ENCODE measurements around the gene DDN.

Gene DDN

DNA sequence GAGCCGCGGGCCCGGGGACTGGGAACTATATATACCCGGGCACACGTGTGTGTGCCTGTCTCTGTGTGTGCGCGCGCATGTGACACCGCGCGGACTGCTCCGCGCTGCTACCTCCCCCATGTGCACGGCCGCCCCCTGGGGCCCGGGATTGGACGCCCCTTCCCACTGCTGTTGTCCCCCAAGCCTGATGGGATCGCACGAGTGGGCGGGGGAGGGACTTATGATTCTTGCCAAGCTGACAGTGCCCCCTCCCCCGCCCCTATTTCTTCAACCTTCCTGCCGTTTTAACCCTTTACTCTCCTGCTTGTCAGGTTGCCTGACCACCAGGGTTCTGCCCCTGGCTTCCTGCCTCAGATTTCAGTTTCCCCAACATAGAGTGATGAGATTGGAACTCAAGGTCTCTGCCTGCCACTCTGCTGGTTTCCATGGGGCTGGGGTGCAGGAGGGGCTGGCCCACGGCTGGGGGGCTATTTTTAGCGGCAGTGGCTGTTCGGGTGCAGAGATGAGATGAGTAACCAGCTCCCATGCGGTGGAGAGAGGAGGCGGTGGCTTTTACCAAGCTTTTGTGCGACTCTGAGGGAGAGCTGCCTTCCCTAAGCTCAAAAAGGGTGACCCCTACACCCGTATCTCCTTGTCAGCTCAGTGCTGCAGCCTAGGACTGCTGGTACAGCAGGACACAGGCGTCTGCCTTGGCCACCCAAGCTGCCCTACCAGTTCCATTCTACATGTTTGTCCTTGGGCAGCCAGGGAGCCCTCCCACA is at the start of gene DDN:
Gene DDN (minus strand): TSS at position 5 of the 761 bp plus-strand sequence. CDS start 88 bp downstream, outside the sequence.
- no peak for TF ChIP-seq CTCF (conservative IDR thresholded peaks at IDR 0.05)
- no peak for TF ChIP-seq ZFX (IDR thresholded peaks at IDR 0.05)
- H3K27ac ChIP-seq: no peak within 1 kb of the TSS

DNA sequence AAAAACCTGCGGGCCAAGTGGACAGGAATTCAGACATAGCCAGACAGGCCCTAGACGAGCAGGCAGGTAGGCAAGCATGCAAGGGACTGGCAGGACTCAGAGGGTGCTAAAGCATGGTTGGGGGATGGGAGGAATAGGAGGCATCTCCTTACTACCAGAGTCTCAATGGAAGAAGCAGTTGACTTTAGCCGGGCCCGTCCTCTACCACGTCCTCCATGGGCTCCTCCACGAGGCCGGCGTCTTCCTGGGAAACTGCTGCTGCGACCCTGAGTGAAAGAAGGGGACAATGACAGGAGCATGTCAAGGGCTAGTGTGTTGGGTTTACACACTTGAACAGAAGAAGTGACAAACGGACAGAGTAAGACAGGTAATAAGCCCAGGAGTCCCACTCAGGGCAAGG is 49.8 kb upstream of the DDN start:
- H3K27ac ChIP-seq: no peak overlapping the region
- no peak for TF ChIP-seq CTCF (conservative IDR thresholded peaks at IDR 0.05)
- no peak for TF ChIP-seq ZFX (IDR thresholded peaks at IDR 0.05)

DNA sequence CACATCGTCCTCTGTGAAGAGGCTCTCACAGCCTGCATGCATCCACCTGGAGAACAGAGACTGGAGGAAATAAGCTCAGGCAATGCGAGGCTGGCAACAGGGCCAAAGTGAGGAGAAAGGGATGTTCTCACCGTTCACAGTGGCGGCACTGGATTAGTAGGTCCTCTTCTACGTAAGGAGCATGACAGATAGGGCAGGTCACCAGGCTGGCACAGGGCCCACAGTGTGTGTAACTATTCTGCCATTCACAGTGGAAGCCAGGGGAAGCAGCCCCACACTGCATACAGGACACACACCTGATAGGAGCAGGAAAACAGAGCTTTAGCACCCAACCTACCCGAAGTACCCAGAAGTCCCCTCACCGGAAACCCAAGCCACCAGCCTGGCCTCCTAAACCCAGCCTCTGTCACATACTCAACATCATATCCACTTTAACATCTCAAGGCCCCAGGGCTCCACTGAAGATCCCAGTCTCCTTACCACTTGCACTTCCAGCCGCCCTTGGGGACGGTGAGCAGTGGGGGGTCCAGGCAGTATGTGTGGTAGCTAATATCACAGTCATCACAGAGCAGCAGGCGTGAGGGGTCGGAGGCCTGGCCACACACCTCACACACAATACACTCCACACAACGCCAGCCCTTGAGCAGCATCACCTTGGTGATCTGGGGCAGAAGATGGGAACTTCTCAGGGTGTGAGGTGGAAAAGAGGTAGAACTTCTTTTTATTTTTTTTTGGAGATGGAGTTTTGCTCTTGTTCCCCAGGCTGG is 47.1 kb upstream of the DDN start:
- H3K27ac ChIP-seq: no peak overlapping the region
- TF ChIP-seq ZFX (IDR thresholded peaks at IDR 0.05): no peak
- no peak for TF ChIP-seq CTCF (conservative IDR thresholded peaks at IDR 0.05)

DNA sequence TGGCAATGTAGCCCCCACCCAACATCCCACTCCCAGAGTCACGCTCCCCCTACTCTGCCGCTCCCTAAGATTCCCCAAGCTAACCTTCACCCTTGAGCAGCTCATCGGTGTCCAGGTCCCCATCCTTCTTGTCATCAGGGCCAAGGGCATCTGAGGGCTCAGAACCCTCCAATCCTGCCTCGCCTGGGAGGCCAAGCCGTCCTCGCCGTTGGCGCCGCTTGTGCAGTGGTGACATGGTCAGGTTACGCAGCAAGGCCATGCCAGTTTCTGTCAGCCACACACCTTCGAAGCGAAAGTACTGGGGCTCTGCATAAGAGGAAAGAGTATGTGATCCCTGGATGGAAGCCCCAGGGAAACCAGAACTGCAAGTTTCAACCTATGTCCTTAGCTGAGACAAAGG is 45.5 kb upstream of the DDN start:
- TF ChIP-seq CTCF (conservative IDR thresholded peaks at IDR 0.05) (no peak), ZFX (IDR thresholded peaks at IDR 0.05) (no peak)
- H3K27ac ChIP-seq: no peak overlapping the region

- H3K27ac ChIP-seq: no peak overlapping the region
- TF ChIP-seq CTCF (conservative IDR thresholded peaks at IDR 0.05): peak; percentile 80
- no peak for TF ChIP-seq ZFX (IDR thresholded peaks at IDR 0.05)
Observed at GRCh38 chr12:49043856-49044258, 44.7 kb upstream of the DDN start.

DNA sequence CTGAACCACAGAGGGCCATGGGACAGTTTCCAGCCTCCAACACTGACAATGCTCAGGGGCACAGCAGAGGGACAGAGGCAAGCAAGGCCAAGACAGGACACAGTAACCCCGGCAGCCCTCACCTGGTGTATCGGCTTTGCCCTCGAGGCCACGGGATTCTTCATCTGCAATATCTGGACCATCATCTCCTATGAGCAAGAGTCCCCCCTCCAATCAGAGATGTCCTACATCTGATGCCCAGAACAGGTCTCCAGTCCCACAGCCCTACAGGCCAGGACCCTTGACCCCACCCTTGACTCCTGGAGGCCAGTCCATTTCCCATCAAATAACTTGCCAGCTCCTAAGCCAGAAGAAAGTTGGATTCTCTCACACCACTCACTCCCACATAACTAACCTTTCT is 44.1 kb upstream of the DDN start:
- TF ChIP-seq ZFX (IDR thresholded peaks at IDR 0.05): no peak
- TF ChIP-seq CTCF (conservative IDR thresholded peaks at IDR 0.05): no peak
- H3K27ac ChIP-seq: no peak overlapping the region

- no peak overlapping the region for H3K27ac ChIP-seq
- no peak for TF ChIP-seq CTCF (conservative IDR thresholded peaks at IDR 0.05)
- no peak for TF ChIP-seq ZFX (IDR thresholded peaks at IDR 0.05)
Observed at GRCh38 chr12:49041881-49042484, 42.8 kb upstream of the DDN start.
